KBM-7 (cell line): ENCODE results near the gene CLTB.

Experiments used
- DNase-seq: peaks from one replicate; pipeline ENCODE4 v3.0.0-alpha.2; 2015
- in situ Hi-C: fragments of 300-500 bp; cut with MboI; formaldehyde crosslinking; loops from 2 replicates; pipeline ENCODE4 v1.14.3; 2020; ENCODE audit warnings: low sequenced_read_pairs, low pct_unique_long_range_greater_than_20kb, mixed read lengths

Gene CLTB

GRCh38 chr5:176407456-176408251 lies 8.7 kb downstream of the CLTB start:
- DNase-seq = no peak
- in situ Hi-C loops = no loop called here

- in situ Hi-C loops = no loop called here
- DNase-seq = no peak
Observed at GRCh38 chr5:176406436-176407052, 9.8 kb downstream of the CLTB start.

- no peak for DNase-seq
- in situ Hi-C loops = no loop called here
Observed at GRCh38 chr5:176405656-176406435, 10.5 kb downstream of the CLTB start.

GRCh38 chr5:176401281-176402205 lies 14.8 kb downstream of the CLTB start:
- in situ Hi-C loops = no loop called here
- no peak for DNase-seq

GRCh38 chr5:176400382-176401156 lies 15.8 kb downstream of the CLTB start:
- DNase-seq = no peak

GRCh38 chr5:176397736-176398420 lies 18.5 kb downstream of the CLTB start:
- in situ Hi-C loops = no loop called here
- no peak for DNase-seq

More at GRCh38 chr5:176400382-176401156, 15.8 kb downstream of the CLTB start:
- in situ Hi-C loops = no loop called here

GRCh38 chr5:176396330-176396729 lies 20.0 kb downstream of the CLTB start:
- in situ Hi-C loops = no loop called here

GRCh38 chr5:176394881-176395675 lies 21.3 kb downstream of the CLTB start:
- DNase-seq = no peak
- in situ Hi-C loops = no loop called here

More at GRCh38 chr5:176396330-176396729, 20.0 kb downstream of the CLTB start:
- DNase-seq = no peak

- no peak for DNase-seq
- in situ Hi-C loops = no loop called here
Observed at GRCh38 chr5:176394096-176394495, 22.2 kb downstream of the CLTB start.

GRCh38 chr5:176392526-176392925 lies 23.8 kb downstream of the CLTB start:
- in situ Hi-C loops = no loop called here

GRCh38 chr5:176391999-176392398 lies 24.3 kb downstream of the CLTB start:
- DNase-seq = peak; percentile 78
- in situ Hi-C loops = no loop called here

More at GRCh38 chr5:176392526-176392925, 23.8 kb downstream of the CLTB start:
- DNase-seq = no peak

- in situ Hi-C loops = no loop called here
- DNase-seq = no peak
Observed at GRCh38 chr5:176391479-176391878, 24.9 kb downstream of the CLTB start.

- DNase-seq = no peak
- in situ Hi-C loops = no loop called here
Observed at GRCh38 chr5:176389135-176390123, 26.9 kb downstream of the CLTB start.

GRCh38 chr5:176388444-176389134 lies 27.8 kb downstream of the CLTB start, which contains the start of the genes HIGD2A and NOP16:
Gene HIGD2A, plus strand, starts transcription at chr5:176388751. Its CDS starts 69 bp downstream, at chr5:176388820.
Gene NOP16, minus strand, starts transcription at chr5:176388598. Its CDS starts 59 bp downstream, at chr5:176388539.
- DNase-seq = peak; percentile 98
- in situ Hi-C loops = no loop called here

- in situ Hi-C loops = no loop called here
- no peak for DNase-seq
Observed at GRCh38 chr5:176388003-176388443, 28.3 kb downstream of the CLTB start.
